Calu3 (cell line): ENCODE data around the gene CCDC146. TPM values are rescaled to one million over a fixed set of nuclear protein-coding genes. Genes with fewer than 3 reads are reported as not detected.
"Not testable (repeated sequence)": the region's sequence is repeated elsewhere in the genome, so short reads cannot be mapped to it uniquely, and the experiment has no call there.

Experiments used
- BruUV-seq: library from RNA; stranded (reverse); fragments of 400-500 nt; replicated peaks from 2 replicates; lab custom pipeline; 2021; lab: Mats Ljungman, UMichigan
- CTCF ChIA-PET: fragments of 300-600 bp; sonication (Branson Sonifier 250); formaldehyde crosslinking; loops from one replicate; lab custom pipeline; 2022; ENCODE audit warnings: antibody characterized with exemption; lab: Charles Lee
- DNase-seq: peaks from one replicate; pipeline ENCODE4 v3.0.0; 2022
- H3K27ac Mint-ChIP-seq: one replicate; pipeline ENCODE4 v1.8.0; 2022; ENCODE audit warnings: mixed read lengths; ENCODE audit not compliant: unreplicated experiment
- H3K27me3 Mint-ChIP-seq: one replicate; pipeline ENCODE4 v1.8.0; 2022; ENCODE audit warnings: mixed read lengths; ENCODE audit not compliant: unreplicated experiment
- H3K36me3 Mint-ChIP-seq: one replicate; pipeline ENCODE4 v1.8.0; 2022; ENCODE audit warnings: mild to moderate bottlenecking, moderate library complexity, mixed read lengths; ENCODE audit not compliant: insufficient read depth, unreplicated experiment
- H3K4me1 Mint-ChIP-seq: one replicate; pipeline ENCODE4 v1.8.0; 2022; ENCODE audit warnings: mild to moderate bottlenecking, low read depth, mixed read lengths; ENCODE audit not compliant: unreplicated experiment
- H3K4me3 Mint-ChIP-seq: one replicate; pipeline ENCODE4 v1.8.0; 2022; ENCODE audit warnings: mild to moderate bottlenecking, low read depth, moderate library complexity, mixed read lengths; ENCODE audit not compliant: unreplicated experiment
- H3K9me3 Mint-ChIP-seq: one replicate; pipeline ENCODE4 v1.8.0; 2022; ENCODE audit warnings: low read depth, mixed read lengths; ENCODE audit not compliant: unreplicated experiment
- CTCF ChIP-seq: fragments of 200-600 bp; IDR thresholded peaks from one replicate; pipeline ENCODE4 v1.8.0; 2022; ENCODE audit warnings: antibody characterized with exemption; ENCODE audit not compliant: unreplicated experiment
- intact Hi-C: fragments of 100-400 bp; cut with micrococcal nuclease; formaldehyde crosslinking; loops from one replicate; pipeline ENCODE4 v1.10.0; 2022; ENCODE audit not compliant: unreplicated experiment
- total RNA-seq: library from RNA; stranded (reverse); gene quantifications from 2 replicates; pipeline ENCODE4 v1.2.3, GENCODE V29; 2022

CCDC146 gene
- total RNA-seq, 1 experiment from 2014 or later, result 8.8 TPM

DNA sequence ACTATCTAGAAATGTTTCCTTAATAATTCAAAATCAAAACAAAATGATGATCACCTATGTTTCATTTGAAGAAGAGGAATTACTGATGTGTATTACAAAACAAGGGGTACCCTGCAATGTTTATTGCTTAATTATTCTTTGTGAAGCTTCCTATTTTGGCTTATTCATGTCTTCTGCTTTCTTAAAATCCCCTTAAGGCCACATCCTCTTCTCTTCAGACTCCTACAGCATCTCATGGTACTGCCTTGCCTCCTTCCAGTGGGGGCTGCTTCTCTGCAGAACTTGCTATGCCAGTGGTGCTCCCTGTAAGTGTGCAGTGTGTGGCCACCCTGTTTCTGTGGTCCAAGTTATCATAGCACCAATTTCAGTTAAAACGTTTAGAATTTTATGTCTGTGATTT, 35.0 kb downstream of the CCDC146 start:
- no peak for TF ChIP-seq CTCF
- Mint-ChIP-seq H3K9me3 (no peaks in the 10 kb centered on the region), H3K4me3 (no peak overlapping the region), H3K4me1 (peaks cover 9% of the 10 kb centered on the region), H3K36me3 (no peaks in the 10 kb centered on the region), H3K27ac (no peak overlapping the region), H3K27me3 (no peaks in the 10 kb centered on the region)
- intact Hi-C loops, result no loop called here
- no TSS peak for BruUV-seq
- DNase-seq, result no peak
- CTCF ChIA-PET, result no interaction called here

GRCh38 chr7:77171073-77171472, 48.7 kb downstream of the CCDC146 start:
- CTCF ChIA-PET, BruUV-seq, H3K36me3 Mint-ChIP-seq: not testable (repeated sequence)

DNA sequence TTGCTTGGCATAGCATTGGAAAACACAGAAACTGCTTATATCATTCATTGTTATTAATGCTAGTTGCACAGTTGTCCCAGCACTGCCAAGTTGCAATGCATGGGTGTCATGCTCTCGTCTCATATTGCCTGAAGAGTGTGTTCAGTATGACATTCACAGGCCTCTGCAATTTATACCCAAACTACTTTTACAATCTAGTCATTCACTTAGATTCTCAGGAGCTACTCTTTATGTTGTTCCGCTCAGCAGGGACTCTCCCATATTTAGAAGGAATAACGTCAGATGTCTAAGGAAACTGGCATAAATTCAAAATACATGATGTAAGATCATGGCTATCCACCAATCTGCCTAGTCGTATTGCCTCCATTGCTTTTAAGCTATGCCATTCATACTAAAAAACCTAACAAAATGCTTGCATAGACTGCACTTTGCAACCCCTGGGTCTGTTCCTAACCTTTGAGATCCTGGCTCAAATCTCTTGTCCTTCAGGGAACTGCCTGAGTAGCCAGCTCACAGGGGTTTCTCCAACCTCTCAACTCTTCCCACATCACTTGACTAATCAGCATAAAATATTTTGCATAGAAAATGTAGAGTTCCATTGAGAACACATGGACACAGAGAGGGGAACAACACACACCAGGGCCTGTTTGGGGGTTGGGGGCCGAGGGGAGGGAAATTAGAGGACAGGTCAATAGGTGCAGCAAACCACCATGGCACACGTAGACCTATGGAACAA, 50.2 kb downstream of the CCDC146 start:
- intact Hi-C loops, CTCF ChIA-PET, H3K9me3 Mint-ChIP-seq, H3K4me3 Mint-ChIP-seq, H3K4me1 Mint-ChIP-seq, DNase-seq, BruUV-seq, H3K27ac Mint-ChIP-seq, H3K27me3 Mint-ChIP-seq, H3K36me3 Mint-ChIP-seq: not testable (repeated sequence)

More at GRCh38 chr7:77171073-77171472, 48.7 kb downstream of the CCDC146 start:
- H3K9me3 Mint-ChIP-seq, H3K4me3 Mint-ChIP-seq, H3K27ac Mint-ChIP-seq, intact Hi-C loops, H3K4me1 Mint-ChIP-seq, DNase-seq, H3K27me3 Mint-ChIP-seq: not testable (repeated sequence)

DNA sequence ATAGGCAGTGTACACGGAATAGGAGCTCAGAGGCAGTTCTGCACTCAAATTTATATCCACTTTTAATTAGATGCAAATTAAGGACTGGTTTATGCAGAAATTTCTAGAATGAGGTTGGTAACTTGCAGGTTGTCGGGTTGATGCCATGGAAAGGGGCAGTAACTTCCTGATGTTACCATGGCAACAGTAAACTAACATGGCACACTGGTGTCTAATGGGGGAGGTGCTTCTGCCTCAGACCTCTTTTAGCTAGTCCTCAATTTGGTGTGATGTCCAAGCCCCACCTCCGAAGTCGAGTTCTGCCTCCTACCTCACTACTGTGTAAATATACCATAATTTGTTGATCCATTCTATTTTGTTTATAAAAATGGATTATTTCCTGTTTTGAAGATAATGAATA, 52.0 kb downstream of the CCDC146 start:
- H3K27me3 Mint-ChIP-seq, H3K4me3 Mint-ChIP-seq, H3K27ac Mint-ChIP-seq, DNase-seq, CTCF ChIA-PET, intact Hi-C loops, BruUV-seq, H3K9me3 Mint-ChIP-seq, H3K4me1 Mint-ChIP-seq, H3K36me3 Mint-ChIP-seq: not testable (repeated sequence)

- H3K27ac Mint-ChIP-seq, H3K4me3 Mint-ChIP-seq, H3K36me3 Mint-ChIP-seq, H3K9me3 Mint-ChIP-seq, BruUV-seq, CTCF ChIA-PET, DNase-seq, H3K4me1 Mint-ChIP-seq, H3K27me3 Mint-ChIP-seq, intact Hi-C loops: not testable (repeated sequence)
Measured at GRCh38 chr7:77175274-77175800, 52.9 kb downstream of the CCDC146 start.

DNA sequence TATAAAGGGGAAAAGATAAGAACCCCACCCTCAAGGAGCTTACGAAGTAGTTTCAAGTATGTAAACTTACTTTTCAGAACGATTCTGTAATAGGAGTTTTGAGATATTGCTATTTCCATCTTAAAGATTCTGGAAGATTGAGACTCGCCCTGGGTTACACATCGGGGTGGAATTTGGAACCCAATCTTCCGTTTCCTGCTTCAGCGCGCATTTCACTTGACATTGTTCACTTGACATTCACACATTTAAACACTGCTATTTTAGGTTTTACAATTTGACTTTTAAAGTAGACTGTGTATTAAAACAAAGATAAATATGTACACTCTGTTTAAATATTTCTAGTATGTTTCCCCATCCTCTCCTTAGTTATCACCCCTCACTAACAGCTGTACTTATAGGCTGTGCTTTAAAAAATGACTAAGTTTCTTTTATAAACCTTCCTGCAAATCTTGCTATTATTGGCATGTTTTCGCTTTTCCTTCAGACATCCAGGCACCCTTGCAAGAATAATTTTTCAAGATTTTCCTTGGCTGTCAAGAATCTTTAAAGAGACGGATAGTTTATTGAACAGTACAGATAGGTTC, 55.0 kb downstream of the CCDC146 start:
- CTCF ChIA-PET, H3K4me1 Mint-ChIP-seq, H3K4me3 Mint-ChIP-seq, BruUV-seq, H3K36me3 Mint-ChIP-seq, H3K27me3 Mint-ChIP-seq, H3K9me3 Mint-ChIP-seq, DNase-seq, H3K27ac Mint-ChIP-seq, intact Hi-C loops: not testable (repeated sequence)

- CTCF ChIA-PET, BruUV-seq, H3K27me3 Mint-ChIP-seq, DNase-seq, intact Hi-C loops, H3K9me3 Mint-ChIP-seq, H3K4me3 Mint-ChIP-seq, H3K36me3 Mint-ChIP-seq, H3K27ac Mint-ChIP-seq, H3K4me1 Mint-ChIP-seq: not testable (repeated sequence)
Measured at GRCh38 chr7:77178024-77178423, 55.6 kb downstream of the CCDC146 start.
